Lung microvascular endothelial cell (primary cell): ENCODE measurements around the gene RNF166. TPM values are rescaled to one million over a fixed set of nuclear protein-coding genes. Genes with fewer than 3 reads are reported as not detected.
A peak's percentile ranks its signal among the peaks of the same experiment; 100 is the strongest.

Source experiments
- DNase-seq, 2 donors: peaks; one replicate each; pipeline versions ENCODE4 v3.0.0 to v3.0.0-alpha.2; 2010; ENCODE audit warnings: low read depth in 2 of 2
- total RNA-seq: library from RNA; depleted of rRNA; stranded (reverse); fragments of >200 nt; gene quantifications from 2 replicates; pipeline ENCODE4 v1.2.1, GENCODE V29; 2014

RNF166 gene, protein sequence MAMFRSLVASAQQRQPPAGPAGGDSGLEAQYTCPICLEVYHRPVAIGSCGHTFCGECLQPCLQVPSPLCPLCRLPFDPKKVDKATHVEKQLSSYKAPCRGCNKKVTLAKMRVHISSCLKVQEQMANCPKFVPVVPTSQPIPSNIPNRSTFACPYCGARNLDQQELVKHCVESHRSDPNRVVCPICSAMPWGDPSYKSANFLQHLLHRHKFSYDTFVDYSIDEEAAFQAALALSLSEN
- 8.5 and 12.5 TPM in 2 replicates for total RNA-seq

- peak; percentile 92 to 95 for DNase-seq
These were observed at the start of gene RNF166, which contains the start of gene CTU2 for GRCh38 chr16:88706229-88706964. TSS of gene RNF166 (minus strand) at chr16:88706408. CDS start at chr16:88706325, 83 bp downstream. TSS of gene CTU2 (plus strand) at chr16:88706503. CDS start at chr16:88706531, 28 bp downstream.

- peak; percentile 49 to 60 for DNase-seq
These were observed 48.9 kb upstream of the RNF166 start for GRCh38 chr16:88754912-88755744.

DNA sequence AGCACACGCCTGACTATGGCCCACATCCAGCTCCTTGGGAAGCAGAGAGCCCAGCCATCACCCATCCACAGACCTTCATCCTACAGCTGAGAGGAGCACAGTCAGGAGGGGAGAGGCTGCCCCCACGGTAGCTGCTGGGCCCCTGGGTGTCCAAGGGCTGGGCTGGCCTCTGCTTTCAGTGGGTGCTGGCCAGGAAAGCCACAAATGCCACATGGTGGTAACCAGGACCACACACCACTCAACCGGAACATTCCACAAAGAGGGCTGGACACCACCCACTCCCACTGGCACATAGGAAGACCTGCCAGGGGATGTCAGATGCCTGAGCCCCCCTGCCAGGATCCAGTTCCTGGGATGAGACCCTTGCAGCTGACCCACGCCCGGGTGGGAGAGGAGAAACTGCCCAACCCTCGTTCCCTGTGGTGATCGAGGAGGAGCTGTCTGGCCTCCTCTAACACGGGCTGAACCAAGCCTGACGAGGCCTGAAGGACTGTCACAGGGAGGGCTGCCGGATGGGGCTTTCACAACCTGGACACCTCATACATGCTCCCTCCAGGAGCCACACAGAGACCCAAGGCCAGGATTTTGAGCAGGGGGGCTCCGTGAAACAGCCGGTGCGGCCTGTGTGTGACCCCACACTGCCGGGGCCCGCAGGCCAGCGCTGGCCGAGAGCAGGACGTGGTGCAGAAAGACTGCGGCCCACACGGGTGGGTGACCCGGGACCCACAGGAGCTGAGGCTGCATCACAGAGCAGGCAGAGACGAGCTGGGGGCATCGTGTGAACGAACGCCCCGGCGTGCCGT is 48.1 kb upstream of the RNF166 start:
- DNase-seq, result no peak

GRCh38 chr16:88753602-88754001 is 47.4 kb upstream of the RNF166 start:
- DNase-seq, result no peak

GRCh38 chr16:88753191-88753590 is 47.0 kb upstream of the RNF166 start:
- no peak for DNase-seq

- no peak for DNase-seq
These were observed 46.3 kb upstream of the RNF166 start for GRCh38 chr16:88752386-88753002.

DNA sequence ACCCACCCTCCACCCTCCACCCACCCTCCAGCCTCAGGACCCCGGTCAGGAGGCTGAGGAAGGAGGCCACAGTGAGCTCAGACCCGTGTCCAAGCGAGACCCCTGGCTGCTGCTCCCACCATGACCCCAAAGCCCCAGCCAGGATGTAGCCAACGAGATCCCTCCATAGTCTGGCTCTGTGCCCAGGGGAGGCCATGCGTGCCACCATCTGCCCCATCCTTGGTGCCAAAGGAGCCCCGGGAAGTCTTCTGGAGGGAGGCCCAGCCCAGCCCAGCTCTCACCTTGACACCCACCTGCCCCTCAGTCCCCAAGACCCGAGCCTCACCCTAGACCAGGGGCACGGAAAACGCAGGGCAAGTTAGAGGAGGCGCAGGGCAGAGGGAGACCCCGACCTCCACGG is 44.6 kb upstream of the RNF166 start:
- DNase-seq, result no peak

DNA sequence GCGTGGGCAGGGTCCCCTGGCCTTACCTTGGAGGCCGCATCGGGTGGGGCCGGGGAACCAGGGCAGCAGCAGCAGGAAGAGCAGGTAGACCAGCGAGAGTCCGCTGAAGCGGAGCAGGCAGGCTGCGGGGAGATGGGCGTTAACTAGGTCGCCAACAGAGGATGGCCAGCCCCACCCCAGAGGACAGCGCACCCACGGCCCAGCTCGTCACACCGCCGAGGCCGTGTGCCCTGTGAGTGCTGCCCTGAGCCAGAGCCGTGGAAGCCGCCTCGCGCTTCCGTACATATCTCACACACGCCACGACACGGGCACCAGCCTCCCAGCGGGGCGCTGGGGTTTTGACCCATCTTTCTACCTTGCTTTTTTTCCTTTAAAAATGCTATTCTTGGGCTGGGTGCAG is 43.1 kb upstream of the RNF166 start:
- no peak for DNase-seq

DNA sequence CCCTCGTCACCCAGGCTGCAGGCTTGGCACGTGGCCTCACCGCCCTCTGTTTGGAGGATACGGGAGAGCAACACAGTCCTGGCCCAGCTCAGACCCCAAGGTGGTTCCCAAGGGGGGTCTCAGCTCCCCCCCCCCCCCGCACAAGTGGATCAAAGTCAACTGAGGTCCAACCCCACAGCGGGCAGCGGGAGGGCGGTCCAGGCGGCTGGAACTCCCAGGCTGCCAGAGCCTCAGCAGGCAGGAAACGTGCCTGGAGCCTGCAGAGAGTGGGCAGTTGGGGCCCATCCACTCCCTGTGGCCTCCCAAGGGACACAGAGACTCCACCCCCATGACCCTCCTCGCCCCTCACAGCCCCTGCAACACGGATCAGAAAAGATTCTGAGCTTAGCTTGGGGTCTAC is 42.2 kb upstream of the RNF166 start:
- DNase-seq, result no peak

DNA sequence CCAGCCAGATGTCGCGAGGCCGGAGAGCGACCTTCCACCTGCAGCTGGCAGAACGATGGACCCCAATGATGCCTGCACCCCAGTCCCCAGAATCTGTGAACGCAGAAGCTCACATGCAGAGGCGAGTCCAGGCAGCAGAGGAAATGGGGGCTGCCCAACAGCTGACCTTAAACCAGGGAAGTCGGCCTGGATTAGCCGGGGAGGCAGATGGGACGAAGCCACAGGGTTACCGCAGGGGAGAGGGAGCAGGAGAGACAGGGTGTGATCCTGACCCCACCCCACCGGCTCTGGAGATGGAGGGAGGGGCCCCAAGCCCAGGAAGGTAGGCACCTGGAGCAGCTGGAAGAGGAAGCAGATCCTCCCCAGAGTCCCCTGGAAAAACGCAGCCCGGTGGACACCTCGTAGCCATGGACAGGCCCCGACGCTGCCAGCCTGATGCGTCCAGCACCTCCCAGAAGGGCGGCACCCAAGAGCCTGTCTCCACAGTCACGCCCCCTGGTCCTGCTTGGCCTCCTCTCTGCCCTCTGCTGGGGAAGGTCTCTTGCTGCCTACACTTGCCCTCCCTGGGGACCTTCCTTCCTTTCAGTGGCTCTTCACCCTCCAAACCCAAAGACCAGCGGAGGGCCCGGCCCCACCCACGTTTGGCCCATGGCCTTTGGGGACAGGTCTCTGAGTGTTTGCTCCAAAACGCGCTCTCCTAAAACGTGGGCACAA is 41.5 kb upstream of the RNF166 start:
- no peak for DNase-seq

- peak in 1 of 2 donors; percentile 34 for DNase-seq
These were observed 40.3 kb upstream of the RNF166 start for GRCh38 chr16:88746506-88746905.

DNA sequence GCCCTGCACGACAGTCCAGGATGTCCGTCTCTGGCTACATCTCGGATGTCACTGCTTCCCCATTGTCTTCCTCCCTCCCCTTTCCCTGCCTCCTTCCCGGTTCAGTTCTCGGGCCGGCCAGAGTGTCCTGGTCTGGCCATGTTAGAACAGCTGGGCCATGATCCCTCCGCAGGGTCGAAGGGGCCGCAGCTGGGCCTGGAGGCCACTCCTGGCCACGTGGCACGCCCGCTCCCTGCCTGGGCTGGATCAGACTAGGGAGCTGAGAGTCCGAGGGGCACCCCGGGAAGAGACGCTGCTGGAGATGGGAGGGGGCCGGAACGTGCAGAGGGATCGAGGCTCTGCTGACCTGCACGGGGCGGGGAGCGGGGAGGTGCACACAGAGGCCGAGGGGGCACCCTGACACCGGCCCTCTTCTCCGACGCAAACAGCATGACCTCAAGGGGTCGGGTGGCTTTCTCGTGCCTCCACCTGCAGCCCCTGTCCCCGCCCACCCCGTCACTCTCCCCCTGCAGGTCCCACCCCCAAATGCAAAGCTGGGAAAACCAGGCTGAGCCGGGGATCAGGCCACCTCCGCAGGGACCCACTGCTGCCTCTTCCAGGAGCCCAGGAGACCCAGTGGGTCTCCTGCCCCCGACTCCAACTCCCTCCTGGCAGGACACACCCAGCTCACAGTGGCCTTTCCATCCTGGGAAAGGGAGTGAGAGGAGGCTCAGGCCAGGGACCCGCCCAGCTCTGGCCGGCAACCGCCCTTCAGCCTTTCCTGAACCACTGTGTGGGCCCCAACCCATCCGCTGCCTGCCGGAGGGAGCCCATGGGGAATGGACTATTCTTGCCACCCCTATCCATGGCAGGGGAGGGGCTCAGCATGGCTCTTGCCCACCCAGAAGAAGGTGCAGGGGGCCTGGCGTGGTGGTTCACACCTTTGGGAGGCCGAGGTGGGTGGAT is 38.6 kb upstream of the RNF166 start:
- no peak for DNase-seq

DNA sequence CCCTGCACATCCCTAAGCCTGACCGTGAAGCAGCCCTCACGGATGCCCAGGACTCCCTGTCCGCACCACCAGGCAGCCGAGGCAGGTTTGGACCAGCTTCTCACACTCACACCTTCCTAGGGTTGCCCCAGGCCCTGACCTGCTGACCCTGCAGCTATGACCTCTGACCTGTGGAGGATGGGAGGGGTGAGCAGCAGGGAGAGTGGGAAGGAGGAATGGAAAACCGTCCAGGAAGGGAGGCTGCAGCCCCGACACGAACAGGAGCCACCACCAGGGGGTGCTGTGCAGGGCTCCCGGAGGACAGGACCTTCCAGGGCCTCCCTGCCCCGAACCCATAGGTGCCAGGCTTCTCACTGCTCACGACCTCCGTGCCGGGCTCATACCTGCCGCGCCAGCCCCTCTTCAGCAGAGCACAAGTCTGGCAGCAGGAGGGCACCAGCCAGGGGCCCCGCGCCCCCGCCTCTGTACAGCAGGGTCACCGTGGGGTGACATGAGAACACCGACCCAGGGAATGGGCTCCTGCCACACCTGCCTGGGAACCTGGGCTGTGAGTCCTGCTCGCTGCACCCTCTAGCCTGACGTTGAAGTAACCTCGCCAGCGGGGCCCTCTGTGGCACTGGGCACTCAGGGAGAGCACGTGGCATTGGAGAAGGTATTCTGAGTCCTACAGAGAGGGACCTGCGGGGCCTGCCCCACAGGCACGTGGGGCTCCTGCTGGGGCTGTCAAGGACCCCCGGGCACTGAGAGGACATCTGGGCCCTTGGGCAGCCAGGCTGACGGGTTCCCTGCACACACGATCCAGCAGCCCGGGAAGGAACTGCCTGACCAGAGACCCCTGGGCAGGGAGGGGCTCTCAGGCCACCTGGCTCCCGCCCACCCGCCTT is 37.7 kb upstream of the RNF166 start:
- peak; percentile 71 to 83 for DNase-seq

DNA sequence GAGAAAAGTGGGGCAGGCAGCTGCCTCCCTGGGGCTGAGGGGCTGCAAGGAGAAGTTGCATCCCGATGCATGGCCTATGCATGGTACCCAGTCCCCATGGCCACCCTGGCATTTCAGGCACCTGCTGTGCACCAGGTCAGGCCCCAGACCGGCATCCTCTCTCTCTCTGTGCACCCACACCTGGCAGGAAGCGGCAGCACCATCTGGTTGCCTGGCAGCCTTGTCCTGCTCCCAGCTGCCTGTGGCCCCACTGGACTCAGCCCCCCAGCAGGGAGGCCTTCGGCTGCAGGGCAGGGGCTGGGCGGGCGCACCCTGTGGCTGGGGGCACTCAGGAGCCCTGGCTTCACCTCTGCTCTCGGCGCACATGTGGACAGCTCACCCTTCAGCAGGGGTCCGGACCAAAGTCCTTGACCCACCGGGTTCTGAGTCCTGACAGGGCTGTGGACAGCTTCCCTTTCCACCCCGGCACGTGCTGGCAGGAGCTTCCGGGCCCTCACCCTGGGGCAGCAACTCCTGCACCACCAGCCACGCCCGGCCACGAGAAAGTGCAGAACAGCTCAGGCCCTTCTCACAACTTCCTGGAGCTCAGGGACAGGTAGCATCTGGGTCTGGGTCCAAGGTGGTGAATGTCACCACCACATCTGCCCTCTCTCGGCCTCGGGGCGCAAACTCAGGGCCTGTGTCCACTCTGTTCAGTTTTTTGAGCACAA is 36.8 kb upstream of the RNF166 start:
- no peak for DNase-seq

- DNase-seq, result no peak
These were observed 35.2 kb upstream of the RNF166 start for GRCh38 chr16:88741368-88741767.

DNA sequence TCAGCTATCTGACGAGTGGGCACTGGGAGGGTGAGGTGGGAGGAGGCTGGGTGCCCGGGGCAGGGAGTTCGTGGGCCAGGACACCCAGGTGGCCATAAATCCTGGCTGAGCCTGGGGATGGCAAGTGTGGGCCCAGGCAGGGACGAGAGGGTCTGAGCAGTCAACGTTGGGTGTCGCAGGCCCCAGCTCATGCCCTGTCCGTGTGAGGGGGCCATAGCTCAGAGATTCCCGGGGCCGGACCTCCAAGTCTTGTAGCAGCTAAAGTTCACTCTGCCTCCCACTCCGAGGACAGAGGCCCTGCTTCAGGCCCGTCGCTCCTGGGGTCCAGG is 34.5 kb upstream of the RNF166 start:
- no peak for DNase-seq

DNA sequence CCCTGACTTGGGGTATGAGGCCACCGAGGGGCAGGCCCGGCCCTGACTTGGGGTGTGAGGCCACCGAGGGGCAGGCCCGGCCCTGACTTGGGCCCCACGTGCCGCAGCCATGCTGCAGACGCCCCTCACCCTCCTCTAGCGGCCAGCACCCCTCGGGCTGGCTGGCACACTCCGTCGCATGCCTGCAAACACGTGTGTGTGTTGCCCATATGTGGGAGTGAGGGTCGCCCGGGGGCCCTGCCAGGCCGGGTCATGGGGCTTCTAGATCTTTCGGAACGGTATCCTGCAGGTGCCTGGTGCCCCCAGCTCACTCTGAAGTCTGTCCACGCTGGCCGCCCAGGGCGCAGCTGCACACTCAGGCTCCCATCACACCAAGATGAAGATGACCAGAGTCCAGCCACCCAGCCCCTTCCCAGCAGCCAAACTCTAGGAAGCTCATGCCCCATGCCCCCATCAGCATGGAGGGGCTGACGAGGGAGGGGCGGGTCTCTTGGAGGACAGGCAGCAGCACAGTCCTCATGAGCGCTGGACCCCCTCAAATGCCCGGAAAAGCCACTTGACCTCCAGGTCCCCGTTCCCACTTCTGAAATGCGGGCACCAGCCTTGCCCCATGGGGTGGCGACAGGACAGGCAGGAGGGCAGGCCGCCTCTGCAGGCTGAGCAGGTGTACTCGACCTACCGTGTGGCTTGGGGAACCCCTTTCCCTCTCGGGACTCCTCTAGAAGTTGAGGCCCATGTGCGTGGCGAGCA is 33.9 kb upstream of the RNF166 start:
- DNase-seq, result no peak
